WTC11 (cell line): ENCODE data around the gene LRRC27. TPM values are rescaled to one million over a fixed set of nuclear protein-coding genes. Genes with fewer than 3 reads are reported as not detected.

Experiments
- ATAC-seq: fragments of 200-7000 bp; cut with Tn5 transposase; 2 replicates; pipeline ENCODE4 v1.10.0; 2021; ENCODE audit warnings: mild to moderate bottlenecking, moderate library complexity
- CTCF ChIA-PET: fragments of 300-600 bp; sonication (Branson Sonifier 250); formaldehyde crosslinking; loops from one replicate; lab custom pipeline; 2021; ENCODE audit warnings: antibody characterized with exemption; lab: Charles Lee
- POLR2A ChIA-PET: fragments of 350-600 bp; sonication (Branson Sonifier 250); formaldehyde crosslinking; loops from one replicate; lab custom pipeline; 2021; ENCODE audit warnings: antibody characterized with exemption; lab: Charles Lee
- DNase-seq: peaks from one replicate; pipeline ENCODE4 v3.0.0; 2021; ENCODE audit warnings: low spot score
- H3K27ac Mint-ChIP-seq: 2 replicates; pipeline ENCODE4 v1.8.0; 2021; ENCODE audit warnings: mixed read lengths
- H3K27me3 Mint-ChIP-seq: 2 replicates; pipeline ENCODE4 v1.8.0; 2021; ENCODE audit warnings: low read depth, mild to moderate bottlenecking, moderate library complexity, mixed read lengths
- H3K36me3 Mint-ChIP-seq: 2 replicates; pipeline ENCODE4 v1.8.0; 2021; ENCODE audit warnings: mixed read lengths
- H3K4me1 Mint-ChIP-seq: 2 replicates; pipeline ENCODE4 v1.8.0; 2022; ENCODE audit warnings: mixed read lengths
- H3K4me3 Mint-ChIP-seq: 2 replicates; pipeline ENCODE4 v1.8.0; 2021; ENCODE audit warnings: mild to moderate bottlenecking, moderate library complexity, mixed read lengths
- H3K9me3 Mint-ChIP-seq: 2 replicates; pipeline ENCODE4 v1.8.0; 2021; ENCODE audit warnings: mixed read lengths
- CREM ChIP-seq: sonication (generic); formaldehyde crosslinking; IDR thresholded peaks from 2 replicates; pipeline ENCODE4 v1.8.1; 2022; ENCODE audit warnings: mild to moderate bottlenecking, missing genetic modification reagents, moderate library complexity
- FOXP1 ChIP-seq: sonication (generic); formaldehyde crosslinking; IDR thresholded peaks from 2 replicates; pipeline ENCODE4 v1.8.0; 2022; ENCODE audit warnings: missing genetic modification reagents, mild to moderate bottlenecking, moderate library complexity, borderline replicate concordance
- GABPB1 ChIP-seq: sonication (generic); formaldehyde crosslinking; IDR thresholded peaks from 2 replicates; pipeline ENCODE4 v1.8.1; 2023; ENCODE audit warnings: mild to moderate bottlenecking, missing genetic modification reagents
- JUN ChIP-seq: sonication (generic); formaldehyde crosslinking; IDR thresholded peaks from 2 replicates; pipeline ENCODE4 v1.8.0; 2023; ENCODE audit warnings: mild to moderate bottlenecking, missing genetic modification reagents
- MYBL2 ChIP-seq: sonication (generic); formaldehyde crosslinking; IDR thresholded peaks from 2 replicates; pipeline ENCODE4 v1.8.1; 2023; ENCODE audit warnings: mild to moderate bottlenecking, moderate library complexity, missing genetic modification reagents
- NFATC4 ChIP-seq: fragments of 250-450 bp; sonication (Bioruptor Pico); IDR thresholded peaks from 2 replicates; pipeline ENCODE4 v1.9.0; 2021; ENCODE audit warnings: mild to moderate bottlenecking
- NFE2L1 ChIP-seq: sonication (generic); formaldehyde crosslinking; IDR thresholded peaks from 2 replicates; pipeline ENCODE4 v1.8.1; 2023; ENCODE audit warnings: missing genetic modification reagents
- NR2C2 ChIP-seq: sonication (generic); formaldehyde crosslinking; IDR thresholded peaks from 2 replicates; pipeline ENCODE4 v1.8.0; 2022; ENCODE audit warnings: mild to moderate bottlenecking, missing genetic modification reagents
- RORB ChIP-seq: fragments of 250-450 bp; sonication (Bioruptor Pico); IDR thresholded peaks from 2 replicates; pipeline ENCODE4 v1.9.0; 2021; ENCODE audit warnings: mild to moderate bottlenecking
- TCF7 ChIP-seq: sonication (generic); formaldehyde crosslinking; IDR thresholded peaks from 2 replicates; pipeline ENCODE4 v1.8.0; 2022; ENCODE audit warnings: mild to moderate bottlenecking, low read depth, missing genetic modification reagents, moderate library complexity
- ZNF232 ChIP-seq: sonication (generic); formaldehyde crosslinking; IDR thresholded peaks from 2 replicates; pipeline ENCODE4 v1.8.0; 2022; ENCODE audit warnings: mild to moderate bottlenecking, missing genetic modification reagents
- ZNF317 ChIP-seq: sonication (generic); formaldehyde crosslinking; IDR thresholded peaks from 2 replicates; pipeline ENCODE4 v1.8.1; 2023; ENCODE audit warnings: low read depth, mild to moderate bottlenecking, moderate library complexity, missing genetic modification reagents, borderline replicate concordance
- ZNF671 ChIP-seq: fragments of 250-450 bp; sonication (Bioruptor Pico); IDR thresholded peaks from 2 replicates; pipeline ENCODE4 v1.8.0; 2021; ENCODE audit warnings: mild to moderate bottlenecking
- total RNA-seq: library from RNA; stranded (reverse); gene quantifications from 3 replicates; pipeline ENCODE4 v1.2.3, GENCODE V29; 2021
- TF ChIP-seq, protein P1 (sequence below): sonication (generic); formaldehyde crosslinking; IDR thresholded peaks from 2 replicates; pipeline ENCODE4 v1.8.1; 2022; ENCODE audit warnings: low read depth, missing genetic modification reagents, borderline replicate concordance
- TF ChIP-seq, protein P2 (sequence below): sonication (generic); formaldehyde crosslinking; IDR thresholded peaks from 2 replicates; pipeline ENCODE4 v1.8.0; 2022; ENCODE audit warnings: mild to moderate bottlenecking, missing genetic modification reagents
- TF ChIP-seq, protein P3 (sequence below): fragments of 250-450 bp; sonication (Bioruptor Pico); IDR thresholded peaks from 2 replicates; pipeline ENCODE4 v1.9.0; 2021; ENCODE audit warnings: mild to moderate bottlenecking
- TF ChIP-seq, protein P4 (sequence below): fragments of 250-450 bp; sonication (Bioruptor Pico); conservative IDR thresholded peaks from 2 replicates; pipeline ENCODE4 v1.9.0; 2021; ENCODE audit warnings: mild to moderate bottlenecking
- TF ChIP-seq, protein P5 (sequence below): sonication (generic); formaldehyde crosslinking; IDR thresholded peaks from 2 replicates; pipeline ENCODE4 v1.8.1; 2023; ENCODE audit warnings: mild to moderate bottlenecking, moderate library complexity, missing genetic modification reagents
- TF ChIP-seq, protein P6 (sequence below): sonication (generic); formaldehyde crosslinking; IDR thresholded peaks from 2 replicates; pipeline ENCODE4 v1.8.1; 2022; ENCODE audit warnings: mild to moderate bottlenecking, moderate library complexity, missing genetic modification reagents

Gene LRRC27
- total RNA-seq, 1 experiment from 2014 or later = 4.4 TPM

DNA sequence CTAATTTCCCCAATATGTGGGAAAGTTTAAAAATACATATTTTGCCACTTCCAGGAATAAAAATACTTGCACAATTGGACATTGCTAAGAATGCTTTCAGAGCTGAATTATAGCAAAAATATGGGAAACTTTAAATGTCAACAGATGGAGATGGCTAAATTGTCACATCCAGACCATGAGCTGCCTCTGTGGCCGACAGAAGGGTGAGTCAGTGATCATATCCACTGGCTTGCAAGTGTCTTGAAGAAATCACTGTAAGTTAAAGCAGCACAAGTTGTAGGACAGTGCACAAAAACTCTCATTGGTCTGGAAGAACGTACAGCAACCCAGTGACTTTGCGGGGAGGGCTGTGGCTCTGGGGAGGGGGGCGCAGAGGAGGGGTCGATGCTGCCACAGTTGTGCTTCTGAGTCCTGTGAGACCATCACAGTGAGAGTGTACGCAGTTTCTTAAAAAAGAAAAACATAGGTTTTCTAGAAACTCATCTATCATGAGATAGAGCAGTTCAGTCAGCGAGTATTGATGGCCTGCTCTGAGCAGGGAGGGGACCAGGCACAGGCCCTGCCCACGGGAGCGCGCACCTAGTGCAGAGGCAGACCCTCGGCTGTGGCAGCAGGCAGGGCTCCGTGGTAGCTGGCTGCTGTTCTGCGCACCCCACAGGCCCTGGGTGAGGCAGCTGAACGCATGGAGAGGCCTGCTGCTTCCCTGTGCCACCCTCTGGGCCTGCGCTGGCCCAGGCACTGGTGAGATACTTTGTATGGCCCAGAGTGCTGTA, 25.5 kb downstream of the LRRC27 start:
- no peaks in the 10 kb centered on the region for H3K4me1 Mint-ChIP-seq
- H3K4me3 Mint-ChIP-seq = no peak overlapping the region
- H3K27ac Mint-ChIP-seq = no peak overlapping the region
- CTCF ChIA-PET = no interaction called here
- H3K9me3 Mint-ChIP-seq = no peaks in the 10 kb centered on the region
- TF ChIP-seq GABPB1 (CRISPR knock-in tag) (no peak), MYBL2 (CRISPR knock-in tag) (no peak), ZNF232 (CRISPR knock-in tag) (no peak), NFE2L1 (CRISPR knock-in tag) (no peak), FOXP1 (CRISPR knock-in tag) (no peak), RORB (no peak), NFATC4 (CRISPR knock-in tag) (no peak), ZNF317 (CRISPR knock-in tag) (no peak), TCF7 (no peak), CREM (CRISPR knock-in tag) (no peak), NR2C2 (CRISPR knock-in tag) (no peak), JUN (no peak), ZNF671 (CRISPR knock-in tag) (no peak)
- TF ChIP-seq, protein P1, sequence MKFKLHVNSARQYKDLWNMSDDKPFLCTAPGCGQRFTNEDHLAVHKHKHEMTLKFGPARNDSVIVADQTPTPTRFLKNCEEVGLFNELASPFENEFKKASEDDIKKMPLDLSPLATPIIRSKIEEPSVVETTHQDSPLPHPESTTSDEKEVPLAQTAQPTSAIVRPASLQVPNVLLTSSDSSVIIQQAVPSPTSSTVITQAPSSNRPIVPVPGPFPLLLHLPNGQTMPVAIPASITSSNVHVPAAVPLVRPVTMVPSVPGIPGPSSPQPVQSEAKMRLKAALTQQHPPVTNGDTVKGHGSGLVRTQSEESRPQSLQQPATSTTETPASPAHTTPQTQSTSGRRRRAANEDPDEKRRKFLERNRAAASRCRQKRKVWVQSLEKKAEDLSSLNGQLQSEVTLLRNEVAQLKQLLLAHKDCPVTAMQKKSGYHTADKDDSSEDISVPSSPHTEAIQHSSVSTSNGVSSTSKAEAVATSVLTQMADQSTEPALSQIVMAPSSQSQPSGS (CRISPR knock-in tag) = no peak
- TF ChIP-seq, protein P2, sequence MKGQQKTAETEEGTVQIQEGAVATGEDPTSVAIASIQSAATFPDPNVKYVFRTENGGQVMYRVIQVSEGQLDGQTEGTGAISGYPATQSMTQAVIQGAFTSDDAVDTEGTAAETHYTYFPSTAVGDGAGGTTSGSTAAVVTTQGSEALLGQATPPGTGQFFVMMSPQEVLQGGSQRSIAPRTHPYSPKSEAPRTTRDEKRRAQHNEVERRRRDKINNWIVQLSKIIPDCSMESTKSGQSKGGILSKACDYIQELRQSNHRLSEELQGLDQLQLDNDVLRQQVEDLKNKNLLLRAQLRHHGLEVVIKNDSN (CRISPR knock-in tag) = no peak
- TF ChIP-seq, protein P3, sequence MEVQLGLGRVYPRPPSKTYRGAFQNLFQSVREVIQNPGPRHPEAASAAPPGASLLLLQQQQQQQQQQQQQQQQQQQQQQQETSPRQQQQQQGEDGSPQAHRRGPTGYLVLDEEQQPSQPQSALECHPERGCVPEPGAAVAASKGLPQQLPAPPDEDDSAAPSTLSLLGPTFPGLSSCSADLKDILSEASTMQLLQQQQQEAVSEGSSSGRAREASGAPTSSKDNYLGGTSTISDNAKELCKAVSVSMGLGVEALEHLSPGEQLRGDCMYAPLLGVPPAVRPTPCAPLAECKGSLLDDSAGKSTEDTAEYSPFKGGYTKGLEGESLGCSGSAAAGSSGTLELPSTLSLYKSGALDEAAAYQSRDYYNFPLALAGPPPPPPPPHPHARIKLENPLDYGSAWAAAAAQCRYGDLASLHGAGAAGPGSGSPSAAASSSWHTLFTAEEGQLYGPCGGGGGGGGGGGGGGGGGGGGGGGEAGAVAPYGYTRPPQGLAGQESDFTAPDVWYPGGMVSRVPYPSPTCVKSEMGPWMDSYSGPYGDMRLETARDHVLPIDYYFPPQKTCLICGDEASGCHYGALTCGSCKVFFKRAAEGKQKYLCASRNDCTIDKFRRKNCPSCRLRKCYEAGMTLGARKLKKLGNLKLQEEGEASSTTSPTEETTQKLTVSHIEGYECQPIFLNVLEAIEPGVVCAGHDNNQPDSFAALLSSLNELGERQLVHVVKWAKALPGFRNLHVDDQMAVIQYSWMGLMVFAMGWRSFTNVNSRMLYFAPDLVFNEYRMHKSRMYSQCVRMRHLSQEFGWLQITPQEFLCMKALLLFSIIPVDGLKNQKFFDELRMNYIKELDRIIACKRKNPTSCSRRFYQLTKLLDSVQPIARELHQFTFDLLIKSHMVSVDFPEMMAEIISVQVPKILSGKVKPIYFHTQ (CRISPR knock-in tag) = no peak
- TF ChIP-seq, protein P4, sequence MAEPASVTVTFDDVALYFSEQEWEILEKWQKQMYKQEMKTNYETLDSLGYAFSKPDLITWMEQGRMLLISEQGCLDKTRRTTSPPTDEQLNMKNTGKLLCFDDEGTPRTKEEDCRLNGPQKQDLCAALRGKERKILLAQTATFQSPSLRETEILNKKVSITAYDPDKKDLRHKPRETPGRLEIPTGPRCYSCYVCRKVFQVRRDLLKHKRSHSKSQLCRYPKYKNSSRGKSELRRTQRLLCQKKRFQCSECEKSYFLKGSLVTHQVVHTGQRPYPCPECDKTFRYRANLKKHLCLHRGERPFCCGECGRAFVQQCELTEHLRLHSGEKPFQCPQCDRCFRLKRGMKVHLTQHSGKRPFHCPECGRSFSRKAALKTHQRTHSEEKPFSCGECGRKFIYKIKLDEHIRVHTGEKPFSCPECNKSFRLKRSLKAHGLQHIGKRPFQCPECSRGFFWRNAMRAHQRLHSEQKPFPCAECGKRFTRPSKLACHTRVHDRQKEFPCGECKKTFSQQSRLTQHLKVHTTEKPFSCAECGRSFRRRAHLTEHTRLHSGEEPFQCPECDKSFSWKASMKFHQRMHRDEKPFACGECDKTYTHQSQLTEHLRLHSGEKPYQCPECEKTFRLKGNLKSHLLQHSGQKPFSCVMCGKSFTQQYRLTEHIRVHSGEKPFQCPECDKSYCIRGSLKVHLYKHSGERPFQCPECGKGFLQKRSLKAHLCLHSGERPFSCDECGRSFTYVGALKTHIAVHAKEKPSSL (CRISPR knock-in tag) = no peak
- TF ChIP-seq, protein P5, sequence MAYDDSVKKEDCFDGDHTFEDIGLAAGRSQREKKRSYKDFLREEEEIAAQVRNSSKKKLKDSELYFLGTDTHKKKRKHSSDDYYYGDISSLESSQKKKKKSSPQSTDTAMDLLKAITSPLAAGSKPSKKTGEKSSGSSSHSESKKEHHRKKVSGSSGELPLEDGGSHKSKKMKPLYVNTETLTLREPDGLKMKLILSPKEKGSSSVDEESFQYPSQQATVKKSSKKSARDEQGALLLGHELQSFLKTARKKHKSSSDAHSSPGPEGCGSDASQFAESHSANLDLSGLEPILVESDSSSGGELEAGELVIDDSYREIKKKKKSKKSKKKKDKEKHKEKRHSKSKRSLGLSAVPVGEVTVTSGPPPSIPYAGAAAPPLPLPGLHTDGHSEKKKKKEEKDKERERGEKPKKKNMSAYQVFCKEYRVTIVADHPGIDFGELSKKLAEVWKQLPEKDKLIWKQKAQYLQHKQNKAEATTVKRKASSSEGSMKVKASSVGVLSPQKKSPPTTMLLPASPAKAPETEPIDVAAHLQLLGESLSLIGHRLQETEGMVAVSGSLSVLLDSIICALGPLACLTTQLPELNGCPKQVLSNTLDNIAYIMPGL = no peak
- TF ChIP-seq, protein P6, sequence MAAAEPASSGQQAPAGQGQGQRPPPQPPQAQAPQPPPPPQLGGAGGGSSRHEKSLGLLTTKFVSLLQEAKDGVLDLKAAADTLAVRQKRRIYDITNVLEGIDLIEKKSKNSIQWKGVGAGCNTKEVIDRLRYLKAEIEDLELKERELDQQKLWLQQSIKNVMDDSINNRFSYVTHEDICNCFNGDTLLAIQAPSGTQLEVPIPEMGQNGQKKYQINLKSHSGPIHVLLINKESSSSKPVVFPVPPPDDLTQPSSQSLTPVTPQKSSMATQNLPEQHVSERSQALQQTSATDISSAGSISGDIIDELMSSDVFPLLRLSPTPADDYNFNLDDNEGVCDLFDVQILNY (CRISPR knock-in tag) = no peak
- no peaks in the 10 kb centered on the region for H3K36me3 Mint-ChIP-seq
- ATAC-seq = no peak
- POLR2A ChIA-PET = no interaction called here
- DNase-seq = no peak
- no peaks in the 10 kb centered on the region for H3K27me3 Mint-ChIP-seq
